8988T (cell line): ENCODE results near the gene TP53RK.

Source experiments
- DNase-seq: peaks from one replicate; pipeline ENCODE4 v3.0.0; 2011

The TP53RK gene

GRCh38 chr20:46689082-46689753 lies at the start of gene TP53RK:
Gene TP53RK, minus strand, starts transcription at chr20:46689444. Its CDS starts 30 bp downstream, at chr20:46689414.
- DNase-seq = peak; percentile 87

GRCh38 chr20:46735436-46735835 lies 46.2 kb upstream of the TP53RK start:
- DNase-seq = no peak

DNA sequence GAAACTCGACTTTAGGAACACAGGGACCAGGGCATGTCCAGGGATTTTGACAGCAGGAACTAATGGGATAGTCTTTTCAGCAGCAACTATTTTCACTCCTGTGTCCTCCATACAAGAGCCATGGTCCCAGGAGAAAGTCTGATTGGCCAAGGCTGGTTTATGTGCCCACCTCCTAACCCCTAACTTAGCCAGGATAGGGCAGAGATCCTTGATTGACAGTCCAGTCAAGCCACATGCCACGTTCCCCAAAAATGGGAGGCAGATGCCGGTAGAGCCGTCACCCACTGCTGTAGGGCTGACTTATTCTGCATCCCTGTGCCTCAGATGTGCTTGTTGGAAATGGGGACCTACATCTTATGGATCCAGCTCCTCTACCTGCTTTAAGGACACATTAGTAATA lies 42.5 kb upstream of the TP53RK start:
- DNase-seq = no peak

GRCh38 chr20:46725186-46726165 lies 36.2 kb upstream of the TP53RK start:
- DNase-seq = no peak

- DNase-seq = no peak
These were observed 35.2 kb upstream of the TP53RK start for GRCh38 chr20:46724343-46724959.

DNA sequence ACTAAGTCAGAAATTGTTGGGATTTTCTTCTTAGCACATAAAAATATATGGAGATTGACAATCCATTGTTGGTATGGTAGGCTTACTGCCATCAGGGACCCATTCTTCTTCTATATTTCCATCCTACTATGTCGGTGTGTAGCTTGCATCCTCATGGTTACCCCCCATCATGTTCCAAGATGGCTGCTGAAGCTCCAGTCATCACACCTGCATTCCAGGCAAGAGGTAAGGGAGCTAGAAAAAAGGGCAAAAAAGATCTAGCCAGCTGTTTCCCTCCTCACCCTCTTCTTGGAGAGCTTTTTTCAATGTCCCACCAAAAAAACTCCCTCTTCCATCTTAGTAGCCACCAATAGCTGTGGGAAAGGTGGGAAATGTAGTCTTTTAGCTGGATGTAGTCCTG lies 33.8 kb upstream of the TP53RK start:
- DNase-seq = no peak

DNA sequence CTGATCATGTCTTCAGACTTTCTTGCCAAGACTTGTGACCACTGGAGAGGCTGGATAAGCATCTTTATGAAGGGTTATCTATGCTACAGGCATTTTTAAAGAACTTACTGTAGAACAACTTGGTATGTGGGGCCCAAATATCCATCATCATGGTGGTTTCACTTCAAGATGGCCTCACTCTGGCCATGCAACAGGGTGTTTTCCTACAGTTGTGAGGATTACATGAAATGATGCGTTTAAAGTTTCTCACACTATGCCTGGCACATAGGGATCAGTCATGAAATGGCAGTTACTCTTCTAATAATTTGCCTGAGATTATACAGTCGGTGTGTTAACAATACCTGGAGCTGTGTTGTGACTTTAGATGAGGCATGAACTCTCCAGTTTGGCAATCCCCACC lies 33.2 kb upstream of the TP53RK start:
- no peak for DNase-seq

- DNase-seq = no peak
These were observed 32.2 kb upstream of the TP53RK start for GRCh38 chr20:46721476-46721875.

DNA sequence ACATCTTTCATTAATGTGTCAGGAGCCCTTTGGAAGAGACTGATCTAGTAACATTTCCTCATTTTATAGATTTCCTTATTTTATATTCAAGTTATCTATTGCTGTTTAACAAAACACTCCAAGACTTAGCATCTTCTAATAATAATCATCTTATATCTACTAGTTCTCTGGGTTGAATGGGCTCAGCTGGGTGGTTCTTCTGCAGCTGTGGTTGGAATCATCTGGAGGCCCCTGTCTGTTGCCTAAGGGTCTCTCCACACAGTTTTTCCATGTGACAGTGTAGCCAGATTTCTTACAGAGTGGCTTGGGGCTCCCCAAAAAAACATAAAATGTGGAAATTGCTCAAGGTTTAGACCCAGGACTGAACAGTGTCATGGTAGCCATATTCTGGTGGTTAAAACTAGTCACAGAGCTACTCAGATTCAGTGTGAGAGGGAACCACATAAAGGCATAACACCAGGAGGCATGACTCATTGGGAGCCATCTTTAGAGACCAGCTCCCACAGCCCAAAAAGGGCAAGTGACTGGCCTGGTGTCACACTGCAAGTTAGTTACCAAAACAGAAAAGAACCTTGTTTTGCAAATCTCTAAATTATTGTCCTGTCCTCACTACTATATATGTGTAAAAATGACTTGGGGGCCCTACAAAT lies 31.7 kb upstream of the TP53RK start:
- DNase-seq = no peak

GRCh38 chr20:46720019-46720418 lies 30.8 kb upstream of the TP53RK start:
- no peak for DNase-seq

GRCh38 chr20:46717818-46718541 lies 28.7 kb upstream of the TP53RK start:
- DNase-seq = no peak

DNA sequence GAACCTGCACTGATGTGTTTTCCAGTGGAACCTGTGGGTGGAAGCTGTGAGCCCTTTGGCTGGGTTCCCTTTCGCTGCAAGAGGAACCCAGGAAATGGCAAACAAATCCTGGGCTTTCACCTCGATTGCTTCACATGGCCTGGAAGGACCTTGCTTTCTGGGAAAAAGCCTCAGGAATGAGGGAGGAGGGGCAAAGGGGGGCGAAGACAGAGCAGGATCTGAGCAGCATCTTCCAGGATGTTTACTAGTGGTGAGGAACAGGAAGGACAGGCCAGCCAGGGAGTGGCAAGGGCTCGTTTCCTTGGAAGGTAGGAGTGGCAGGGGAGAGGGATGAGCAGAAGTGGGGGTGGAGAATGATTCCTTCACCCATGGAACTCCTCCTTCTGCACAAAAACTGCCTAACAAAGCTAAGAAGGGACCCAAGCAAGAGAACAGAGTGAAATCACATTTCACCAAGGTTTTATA lies 26.1 kb upstream of the TP53RK start:
- no peak for DNase-seq

DNA sequence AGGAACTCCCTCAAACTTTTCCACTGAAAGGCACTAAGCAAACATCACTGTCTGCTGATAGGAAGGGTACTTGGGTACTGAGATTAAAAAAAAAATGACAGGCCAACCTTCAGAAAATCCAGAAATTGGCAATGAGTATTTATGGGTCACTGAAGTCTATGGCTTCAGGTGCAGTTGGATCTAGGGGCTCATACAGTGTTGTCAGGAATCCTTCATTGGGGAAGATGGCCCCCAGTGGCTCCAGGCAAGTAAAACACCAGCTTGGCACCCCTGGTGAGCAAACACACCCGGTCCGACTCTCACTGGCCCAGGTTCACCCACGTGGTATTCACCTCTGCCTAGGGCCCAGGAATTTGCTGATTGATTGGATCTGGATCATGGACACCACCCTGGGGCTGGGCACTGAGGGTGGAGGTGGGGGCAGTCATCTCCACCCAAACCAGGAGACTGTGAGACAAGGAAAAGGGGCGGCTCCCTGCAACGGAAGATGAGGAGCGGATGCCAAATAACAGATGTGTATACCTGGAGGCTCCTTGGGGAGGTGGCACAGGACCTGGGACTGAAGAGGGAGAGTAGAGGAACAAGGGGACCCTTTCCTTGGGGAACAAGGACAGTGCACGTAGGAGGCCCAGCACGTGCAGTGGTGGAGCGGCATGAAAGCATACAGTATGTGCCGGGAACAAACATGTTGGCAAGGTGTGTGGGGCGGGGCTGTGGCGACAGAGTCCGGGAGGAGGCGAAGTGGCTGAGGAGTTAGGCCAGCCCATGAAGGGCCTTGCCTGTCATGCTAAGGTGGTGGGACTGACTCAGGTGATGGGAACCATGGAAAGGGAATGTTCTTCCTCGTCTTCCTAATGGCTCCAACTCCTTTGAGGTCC lies 25.0 kb upstream of the TP53RK start:
- DNase-seq = no peak

DNA sequence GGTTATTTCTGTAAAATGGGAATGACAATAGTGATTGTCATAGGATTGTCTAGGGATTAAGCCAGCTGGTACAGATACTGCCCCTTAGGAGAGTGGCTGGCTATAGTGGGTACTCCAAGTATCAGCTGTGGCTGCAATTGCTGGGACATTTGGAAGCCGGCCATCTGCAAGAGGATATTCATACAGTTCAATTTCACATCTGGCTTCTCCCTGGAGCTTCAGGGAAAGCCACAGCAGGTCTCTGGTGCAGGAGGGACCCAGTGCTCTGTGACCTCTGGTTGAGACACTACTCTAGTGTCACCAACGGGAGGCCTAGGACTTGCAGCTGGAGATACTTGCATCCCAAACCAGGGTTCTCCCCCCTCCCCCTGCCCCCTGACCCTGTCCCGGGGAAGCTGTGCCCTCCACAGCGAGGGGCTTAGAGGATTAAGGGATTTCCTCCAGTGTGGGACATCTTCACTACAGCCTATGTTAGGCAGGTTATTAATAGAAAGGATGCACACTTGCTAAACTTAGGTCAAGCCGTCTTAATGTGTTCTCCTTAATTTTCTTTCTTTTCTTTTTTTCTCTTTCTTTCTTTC lies 22.9 kb upstream of the TP53RK start:
- no peak for DNase-seq

DNA sequence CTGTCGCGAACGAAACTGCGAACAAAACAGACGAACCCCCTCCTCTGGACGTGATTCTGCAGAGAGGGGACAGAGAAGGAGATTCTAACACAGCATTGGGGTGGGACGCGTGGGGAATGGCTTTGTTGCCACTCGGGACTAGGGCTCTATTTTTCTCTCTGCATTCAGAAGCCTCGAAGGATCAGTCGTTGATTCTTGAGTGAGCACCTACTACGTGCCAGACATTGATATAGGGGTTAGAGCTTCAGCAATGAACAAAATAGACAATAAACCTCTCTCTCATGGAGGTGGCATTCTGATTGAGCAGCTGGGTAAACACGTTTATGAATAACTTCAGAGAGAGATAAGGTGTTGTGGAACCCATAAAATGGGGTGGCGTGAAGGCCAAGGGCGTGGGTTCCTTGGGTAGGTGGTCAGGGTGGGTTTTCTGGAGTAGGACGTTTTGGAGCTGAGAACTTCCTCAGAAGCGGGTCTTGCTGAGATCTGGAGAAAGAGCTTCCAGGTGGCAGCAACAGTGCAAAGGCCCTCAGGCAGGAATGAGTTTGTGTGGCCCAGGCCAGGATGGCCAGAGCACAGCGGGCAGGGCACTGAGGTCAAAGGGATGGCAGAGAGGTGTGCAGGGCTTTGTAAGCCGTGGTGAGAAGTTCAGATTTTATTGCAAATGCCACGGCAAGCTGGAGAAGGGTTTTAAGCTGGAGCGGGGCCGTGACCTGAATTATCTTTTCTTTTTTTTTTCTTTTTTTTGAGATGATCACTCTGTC lies 21.1 kb upstream of the TP53RK start:
- DNase-seq = no peak

DNA sequence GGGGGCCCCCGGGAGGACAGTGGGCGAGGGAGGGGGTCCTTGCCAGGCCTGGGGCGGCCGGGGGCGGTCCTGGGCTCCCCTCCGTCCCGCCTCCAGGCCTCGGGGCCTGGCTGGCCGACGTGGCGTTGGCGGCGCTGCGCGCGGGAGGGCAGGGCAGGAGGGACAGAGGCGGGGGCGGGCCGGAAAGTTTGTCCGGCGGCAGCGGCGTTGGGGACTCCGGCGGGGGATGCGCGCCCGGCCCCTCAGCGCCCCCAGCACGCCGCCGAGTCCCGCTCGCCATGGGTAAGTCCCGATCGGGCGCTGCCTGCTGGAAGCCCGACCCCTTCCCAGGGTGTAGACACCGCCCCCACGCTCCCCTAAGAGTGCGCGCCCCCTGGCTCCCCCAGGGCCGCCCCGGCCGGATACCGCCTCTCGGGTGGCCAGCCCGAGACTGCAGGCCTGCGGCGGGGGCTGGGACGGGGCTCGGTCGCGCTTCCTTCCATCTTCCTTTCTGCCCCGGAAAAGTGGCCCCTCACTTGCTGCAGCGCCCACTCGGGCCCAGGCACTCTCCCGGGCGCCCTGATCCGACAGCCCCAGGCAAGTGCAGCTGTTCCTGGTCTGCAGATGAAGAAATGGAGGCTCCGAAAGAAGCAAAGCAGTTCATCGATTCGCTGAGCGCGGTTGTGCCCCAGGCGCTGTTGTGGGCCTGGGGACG lies 20.4 kb upstream of the TP53RK start, which contains the start of gene SLC2A10:
Gene SLC2A10 (plus strand): TSS at position 191 of the 694 bp plus-strand sequence. CDS start 88 bp downstream, at position 279.
- DNase-seq = peak; percentile 84

DNA sequence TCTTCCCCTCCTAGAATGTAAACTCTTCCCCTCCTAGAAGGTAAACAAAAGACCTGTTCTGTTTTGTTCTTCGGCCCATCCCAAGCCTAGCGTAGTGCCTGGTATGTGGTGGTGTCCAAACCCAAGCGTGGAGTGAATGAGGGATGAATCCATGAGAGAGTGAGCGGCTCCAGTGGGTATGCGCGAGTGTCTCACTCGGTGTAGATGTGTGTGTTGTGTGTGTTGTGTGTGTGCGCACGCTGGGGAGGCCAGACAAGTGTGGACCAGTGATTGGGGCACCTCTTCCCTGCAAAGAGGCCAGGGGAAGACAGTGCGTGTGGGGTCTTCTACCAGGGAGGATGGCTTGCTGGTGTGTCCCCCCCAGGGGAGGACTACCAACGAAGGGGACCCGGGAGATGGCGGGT lies 19.8 kb upstream of the TP53RK start:
- no peak for DNase-seq

GRCh38 chr20:46708172-46708860 lies 19.1 kb upstream of the TP53RK start:
- no peak for DNase-seq

- no peak for DNase-seq
These were observed 17.0 kb upstream of the TP53RK start for GRCh38 chr20:46706242-46706641.
